IPS-18c (cell line): ENCODE measurements around the gene PNLIPRP2.

Source experiments
- H3K4me3 ChIP-seq: 2 replicates; pipeline ENCODE4 v1.7.0; 2013; ENCODE audit warnings: low read depth, mild to moderate bottlenecking, low read length, moderate library complexity; ENCODE audit not compliant: insufficient read depth
- H3K9me3 ChIP-seq: one replicate; pipeline ENCODE4 v1.6.1; 2013; ENCODE audit warnings: mild to moderate bottlenecking, low read length, moderate library complexity; ENCODE audit not compliant: control insufficient read depth, insufficient read depth

PNLIPRP2 gene

DNA sequence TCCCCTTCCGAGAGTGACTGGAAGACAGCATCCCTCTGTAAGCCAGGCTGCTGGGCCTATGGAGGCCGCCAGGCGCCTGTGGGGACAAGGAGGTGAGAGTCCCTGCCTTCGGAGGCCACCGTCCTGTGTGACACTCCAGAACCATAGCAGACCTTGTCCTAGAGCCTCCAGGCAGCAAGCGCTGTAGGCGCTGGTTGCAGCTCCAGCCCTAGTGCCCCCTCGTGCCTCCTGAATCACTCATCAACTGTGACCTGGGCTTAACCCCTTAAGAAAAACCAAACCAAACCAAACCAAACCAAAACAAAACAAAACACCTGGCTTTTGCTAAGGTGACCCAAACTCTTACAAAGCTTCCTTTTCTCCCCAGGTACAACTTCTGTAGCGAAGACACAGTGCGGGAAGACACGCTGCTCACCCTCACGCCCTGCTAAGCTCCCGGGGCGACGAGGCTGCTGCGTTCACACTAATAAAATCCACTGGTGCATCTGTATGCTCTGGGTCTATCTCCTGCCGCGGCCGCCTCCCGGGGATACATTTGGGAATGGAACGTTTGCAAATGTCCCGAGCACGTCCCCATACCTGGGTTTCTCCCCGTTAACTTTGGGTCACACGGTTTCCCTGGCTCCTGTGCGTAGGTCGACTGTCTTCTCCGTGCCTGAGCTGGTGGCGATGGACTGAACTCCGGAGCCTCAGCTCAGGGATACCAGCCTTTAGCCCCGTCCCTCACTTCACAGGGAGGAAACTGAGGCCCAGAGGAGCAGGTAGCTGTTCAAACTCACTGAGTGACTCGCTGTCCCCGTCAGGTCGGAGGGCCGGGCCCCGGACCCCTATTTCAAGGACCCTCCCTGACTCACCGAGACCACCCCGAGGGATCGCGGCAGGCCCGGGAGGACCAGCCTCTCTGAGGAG is 11.8 kb upstream of the PNLIPRP2 start:
- peak overlapping the region; percentile 15 for H3K4me3 ChIP-seq

GRCh38 chr10:116610443-116611152 is 10.2 kb upstream of the PNLIPRP2 start:
- no peak overlapping the region for H3K4me3 ChIP-seq
- no peaks in the 10 kb centered on the region for H3K9me3 ChIP-seq

More for the DNA sequence above, 11.8 kb upstream of the PNLIPRP2 start:
- H3K9me3 ChIP-seq: no peaks in the 10 kb centered on the region

GRCh38 chr10:116611153-116611545 is 9.6 kb upstream of the PNLIPRP2 start:
- no peak overlapping the region for H3K4me3 ChIP-seq
- H3K9me3 ChIP-seq: no peaks in the 10 kb centered on the region

DNA sequence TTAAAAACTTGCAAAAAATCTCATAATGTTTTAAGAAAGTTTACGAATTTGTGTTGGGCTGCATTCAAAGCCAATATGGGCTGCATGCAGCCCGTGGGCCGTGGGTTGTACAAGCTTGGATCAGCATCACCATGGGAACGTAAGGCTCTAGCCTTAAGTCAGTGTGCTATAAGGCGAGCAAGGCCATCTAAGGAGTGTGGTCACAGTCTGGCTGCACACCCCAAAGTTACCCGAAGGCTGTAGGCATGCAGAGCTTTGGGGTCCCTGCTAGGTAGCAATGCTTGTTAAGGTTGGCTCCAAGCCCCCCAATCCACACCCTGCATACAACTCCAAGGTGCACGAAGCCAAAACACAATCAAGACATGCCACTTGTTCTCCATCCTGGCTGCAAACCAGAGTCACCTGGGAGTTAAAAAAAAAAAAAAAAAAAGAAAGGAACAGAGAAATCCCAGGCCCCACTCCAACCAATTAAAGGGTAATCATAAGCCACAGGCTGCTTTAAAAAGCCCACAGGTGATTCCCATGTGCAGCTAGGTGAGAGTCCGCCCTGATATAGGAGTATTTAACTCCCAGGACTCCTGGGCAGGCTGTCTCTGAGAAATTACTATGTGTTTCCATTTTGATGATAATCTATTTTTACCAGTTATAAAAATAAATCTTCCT is 8.5 kb upstream of the PNLIPRP2 start:
- Histone ChIP-seq H3K9me3 (no peaks in the 10 kb centered on the region), H3K4me3 (no peak overlapping the region)

GRCh38 chr10:116613471-116613870 is 7.3 kb upstream of the PNLIPRP2 start:
- Histone ChIP-seq H3K9me3 (no peaks in the 10 kb centered on the region), H3K4me3 (no peak overlapping the region)

DNA sequence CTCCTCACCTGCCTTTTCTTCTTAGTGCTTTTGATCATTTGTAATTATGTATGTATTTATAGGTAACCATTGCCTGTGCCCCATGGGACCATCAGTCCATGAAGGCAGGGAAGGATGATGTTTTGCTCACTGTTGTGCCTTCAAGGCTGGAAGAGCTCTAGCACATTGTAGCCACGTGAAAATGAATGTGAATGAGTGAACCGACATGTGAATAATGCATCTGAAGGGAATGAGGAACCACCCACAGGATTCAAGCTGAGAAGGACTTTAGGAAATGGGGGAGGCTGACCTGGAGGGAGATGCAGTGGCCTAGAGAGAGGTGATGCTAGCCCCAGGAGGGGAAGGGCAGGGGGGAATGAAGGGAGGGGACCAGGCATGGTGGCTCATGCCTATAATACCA is 6.0 kb upstream of the PNLIPRP2 start:
- Histone ChIP-seq H3K9me3 (no peaks in the 10 kb centered on the region), H3K4me3 (no peak overlapping the region)

DNA sequence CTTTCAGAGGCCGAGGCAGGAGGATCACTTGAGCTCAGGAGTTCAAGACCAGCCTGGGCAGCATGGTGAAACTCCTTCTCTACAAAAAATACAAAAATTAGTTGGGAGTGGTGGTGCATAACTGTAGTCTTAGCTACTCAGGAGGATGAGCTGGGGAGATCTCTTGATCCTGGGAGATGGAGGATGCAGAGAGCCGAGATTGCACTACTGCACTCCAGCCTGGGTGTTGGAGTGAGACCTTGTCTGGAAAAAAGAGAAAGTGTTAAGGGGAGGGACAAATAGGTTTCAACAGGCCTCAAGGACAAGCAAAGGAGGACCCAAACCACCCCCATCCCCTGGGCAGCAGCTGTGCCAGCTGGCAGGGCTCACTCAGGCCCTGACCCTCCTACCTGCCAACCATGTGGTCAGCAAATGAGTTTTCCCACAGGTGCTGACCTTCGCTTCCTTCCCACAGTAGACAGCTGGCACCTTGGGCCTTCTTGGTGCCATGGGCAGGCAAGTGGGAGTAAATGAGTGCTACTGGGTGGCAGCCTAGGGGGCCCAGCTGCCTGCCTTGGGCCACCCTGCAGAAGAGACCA is 5.5 kb upstream of the PNLIPRP2 start:
- no peak overlapping the region for H3K4me3 ChIP-seq
- no peaks in the 10 kb centered on the region for H3K9me3 ChIP-seq

- Histone ChIP-seq H3K4me3 (no peak overlapping the region), H3K9me3 (no peaks in the 10 kb centered on the region)
Observed at GRCh38 chr10:116621476-116621875, 723 bp downstream of the PNLIPRP2 start.

DNA sequence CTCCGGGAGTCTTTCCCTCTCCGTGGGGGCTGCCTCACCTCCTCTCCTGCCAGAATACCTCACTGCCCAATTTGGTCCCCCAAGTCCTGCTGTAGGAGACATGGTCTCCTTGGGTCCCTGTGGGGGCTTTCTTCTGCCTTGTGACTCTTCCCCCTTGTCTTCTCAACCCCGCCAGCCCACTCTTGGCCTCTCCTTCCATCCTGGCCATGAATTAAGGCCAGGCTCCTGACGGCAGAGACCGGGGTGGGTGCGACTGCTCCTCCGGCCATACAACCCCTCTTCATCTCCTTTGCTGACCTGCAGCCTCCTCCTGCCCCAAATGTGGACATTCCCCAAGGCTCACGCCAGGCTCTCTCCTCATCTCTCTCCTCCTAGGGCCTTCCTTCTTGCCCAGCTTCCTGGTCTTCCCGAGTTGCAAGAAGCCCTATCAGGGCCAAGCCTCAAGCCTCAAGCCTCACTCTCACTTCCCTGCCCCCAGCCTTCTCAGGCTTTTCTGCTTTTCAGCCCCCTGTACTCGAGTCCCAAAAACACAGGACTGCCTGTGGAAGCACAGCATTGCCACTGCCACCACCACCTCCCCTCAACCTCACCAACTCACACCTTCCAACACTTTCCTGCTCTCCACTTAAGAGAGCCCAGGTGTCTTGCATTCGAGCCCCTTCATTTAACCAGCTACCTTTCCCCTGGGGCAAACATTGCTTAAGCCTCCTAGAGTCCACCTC is 1.3 kb downstream of the PNLIPRP2 start:
- Histone ChIP-seq H3K9me3 (no peaks in the 10 kb centered on the region), H3K4me3 (no peak overlapping the region)

GRCh38 chr10:116625845-116626244 is 5.1 kb downstream of the PNLIPRP2 start:
- no peak overlapping the region for H3K4me3 ChIP-seq
- no peaks in the 10 kb centered on the region for H3K9me3 ChIP-seq

DNA sequence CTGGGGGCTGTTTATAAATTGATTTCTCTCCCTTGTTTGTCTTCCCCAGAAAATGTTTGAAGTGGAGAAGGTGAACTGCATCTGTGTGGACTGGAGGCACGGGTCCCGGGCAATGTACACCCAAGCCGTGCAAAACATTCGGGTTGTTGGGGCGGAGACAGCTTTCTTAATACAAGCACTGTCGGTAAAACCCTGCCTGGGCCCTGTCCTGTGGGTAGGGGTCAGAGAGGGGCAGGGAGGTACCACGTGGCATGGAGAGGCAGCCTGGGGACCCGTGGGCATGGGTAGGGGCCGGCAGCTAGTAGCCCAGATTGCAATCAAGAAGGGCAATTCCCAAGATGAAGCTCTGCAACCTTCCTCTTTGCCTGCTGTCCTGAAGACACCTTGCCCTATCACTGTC is 6.1 kb downstream of the PNLIPRP2 start:
- no peak overlapping the region for H3K4me3 ChIP-seq

GRCh38 chr10:116627386-116627933 is 6.7 kb downstream of the PNLIPRP2 start:
- H3K4me3 ChIP-seq: peak overlapping the region; percentile 66
- peaks cover 2% of the 10 kb centered on the region for H3K9me3 ChIP-seq

More for the DNA sequence above, 6.1 kb downstream of the PNLIPRP2 start:
- H3K9me3 ChIP-seq: peaks cover 2% of the 10 kb centered on the region

DNA sequence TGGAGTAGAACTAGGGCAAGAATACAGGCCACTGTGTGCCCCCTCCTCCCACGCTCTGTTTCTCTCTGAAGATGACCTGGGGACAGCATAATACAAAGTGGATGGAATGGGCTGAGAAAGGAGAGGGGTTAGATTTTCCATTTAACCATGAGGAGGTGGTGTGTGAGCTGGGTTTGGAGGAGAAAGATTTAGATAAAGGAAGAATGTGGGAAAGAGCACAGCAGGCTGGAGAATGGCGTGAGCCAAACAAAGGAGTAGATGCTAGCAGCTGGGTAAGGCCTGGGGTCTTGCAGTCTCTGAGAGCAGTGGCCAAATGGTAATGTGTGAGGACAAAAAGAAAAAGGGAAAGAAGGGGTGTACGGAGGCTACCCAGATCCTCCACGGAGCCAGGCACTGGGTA is 8.6 kb downstream of the PNLIPRP2 start:
- peaks cover 2% of the 10 kb centered on the region for H3K9me3 ChIP-seq
- no peak overlapping the region for H3K4me3 ChIP-seq

- no peak overlapping the region for H3K4me3 ChIP-seq
- H3K9me3 ChIP-seq: peaks cover 2% of the 10 kb centered on the region
Observed at GRCh38 chr10:116630020-116630419, 9.3 kb downstream of the PNLIPRP2 start.

DNA sequence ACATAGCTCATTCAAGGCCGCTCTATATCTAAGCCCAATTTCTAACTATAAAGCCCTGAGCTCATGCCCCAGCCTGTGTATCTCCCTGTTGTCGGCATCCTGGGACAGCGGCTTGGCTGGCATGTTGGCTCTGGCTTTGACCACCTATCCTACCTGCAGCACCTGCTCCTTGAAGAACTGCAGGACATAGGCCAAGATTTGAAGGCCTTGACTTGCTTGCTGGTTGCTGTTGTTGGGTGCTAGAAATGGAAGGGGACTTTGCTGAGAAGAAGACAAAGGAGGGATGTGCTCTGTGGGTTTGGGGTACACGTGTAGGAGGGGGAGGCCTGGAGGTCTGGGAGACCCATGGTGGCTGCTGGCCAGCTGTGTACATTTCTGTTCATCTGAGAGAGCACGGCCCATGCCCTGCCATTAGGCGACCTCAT is 11.1 kb downstream of the PNLIPRP2 start:
- Histone ChIP-seq H3K9me3 (peaks cover 2% of the 10 kb centered on the region), H3K4me3 (no peak overlapping the region)

DNA sequence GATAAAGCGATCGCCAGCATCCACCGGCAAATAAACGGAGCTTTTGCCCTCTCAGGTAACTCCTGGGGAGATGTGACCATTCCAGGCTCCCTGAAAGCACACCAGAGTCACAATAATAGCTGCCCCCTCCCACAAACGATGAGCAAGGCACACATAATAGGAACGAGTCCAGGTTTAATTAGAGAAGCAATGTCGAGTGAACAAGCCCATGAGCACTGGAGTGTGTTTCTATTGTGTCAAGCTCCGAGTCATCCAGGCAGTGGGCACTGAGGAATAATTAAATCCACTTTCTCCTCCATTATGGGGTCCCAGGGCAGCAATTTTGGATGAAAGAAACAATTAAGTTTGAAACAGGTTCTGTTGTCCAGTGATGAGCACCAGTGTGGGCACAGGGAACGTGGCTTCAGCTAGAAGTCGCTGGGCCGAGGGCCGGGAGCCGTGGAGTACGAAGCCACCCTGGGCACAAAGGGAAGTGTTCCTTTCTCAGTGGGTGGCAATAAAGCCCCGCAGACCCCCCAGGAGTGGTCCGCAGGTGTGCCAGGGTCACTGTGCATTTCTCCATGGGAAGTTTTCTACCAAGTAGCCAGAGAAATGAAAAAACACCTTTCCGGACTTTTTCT is 12.0 kb downstream of the PNLIPRP2 start:
- Histone ChIP-seq H3K4me3 (no peak overlapping the region), H3K9me3 (peaks cover 2% of the 10 kb centered on the region)
